Measurements from ENCODE around the gene UBE2F.

DNA sequence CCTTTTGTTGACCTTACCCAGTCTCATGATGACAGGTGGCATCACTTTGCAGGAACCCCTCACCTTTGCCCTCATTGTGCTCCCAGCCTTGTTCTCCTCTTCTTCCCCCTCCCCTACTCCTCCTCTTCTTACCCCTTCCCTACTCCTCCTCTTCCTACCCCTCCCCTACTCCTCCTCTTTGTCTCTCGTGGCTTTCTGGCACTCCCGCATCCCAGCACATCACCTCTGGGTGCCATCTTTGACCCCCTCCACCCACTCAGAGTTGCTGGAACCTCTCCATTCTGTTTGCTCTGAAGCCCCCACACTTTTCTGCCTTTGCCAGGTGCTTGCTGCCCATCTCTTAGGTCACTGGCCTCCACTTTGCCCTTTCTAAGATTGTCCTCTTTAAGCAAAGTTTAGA lies 17.1 kb downstream of the UBE2F start:
- no peak for TF ChIP-seq POLR2A (IDR thresholded peaks at IDR 0.05)
- TF ChIP-seq, protein P1, sequence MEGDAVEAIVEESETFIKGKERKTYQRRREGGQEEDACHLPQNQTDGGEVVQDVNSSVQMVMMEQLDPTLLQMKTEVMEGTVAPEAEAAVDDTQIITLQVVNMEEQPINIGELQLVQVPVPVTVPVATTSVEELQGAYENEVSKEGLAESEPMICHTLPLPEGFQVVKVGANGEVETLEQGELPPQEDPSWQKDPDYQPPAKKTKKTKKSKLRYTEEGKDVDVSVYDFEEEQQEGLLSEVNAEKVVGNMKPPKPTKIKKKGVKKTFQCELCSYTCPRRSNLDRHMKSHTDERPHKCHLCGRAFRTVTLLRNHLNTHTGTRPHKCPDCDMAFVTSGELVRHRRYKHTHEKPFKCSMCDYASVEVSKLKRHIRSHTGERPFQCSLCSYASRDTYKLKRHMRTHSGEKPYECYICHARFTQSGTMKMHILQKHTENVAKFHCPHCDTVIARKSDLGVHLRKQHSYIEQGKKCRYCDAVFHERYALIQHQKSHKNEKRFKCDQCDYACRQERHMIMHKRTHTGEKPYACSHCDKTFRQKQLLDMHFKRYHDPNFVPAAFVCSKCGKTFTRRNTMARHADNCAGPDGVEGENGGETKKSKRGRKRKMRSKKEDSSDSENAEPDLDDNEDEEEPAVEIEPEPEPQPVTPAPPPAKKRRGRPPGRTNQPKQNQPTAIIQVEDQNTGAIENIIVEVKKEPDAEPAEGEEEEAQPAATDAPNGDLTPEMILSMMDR (IDR thresholded peaks at IDR 0.05 in 4 of 5, conservative IDR thresholded peaks at IDR 0.05 in 1 of 5), result no peak
